Measurements from ENCODE around the gene ABCB11.

- no peak for TF ChIP-seq CTCF (IDR thresholded peaks at IDR 0.05)
- no peak for TF ChIP-seq POLR2AphosphoS5 (IDR thresholded peaks at IDR 0.05; ENCODE audit: low read depth, low read length)
Observed at GRCh38 chr2:169077674-169078240, 46.6 kb upstream of the ABCB11 start.
